Measurements from ENCODE around the gene ME1.

- no peak for TF ChIP-seq EZH2phosphoT487 (IDR thresholded peaks at IDR 0.05; ENCODE audit: borderline replicate concordance, low read length)
- TF ChIP-seq, protein P1, sequence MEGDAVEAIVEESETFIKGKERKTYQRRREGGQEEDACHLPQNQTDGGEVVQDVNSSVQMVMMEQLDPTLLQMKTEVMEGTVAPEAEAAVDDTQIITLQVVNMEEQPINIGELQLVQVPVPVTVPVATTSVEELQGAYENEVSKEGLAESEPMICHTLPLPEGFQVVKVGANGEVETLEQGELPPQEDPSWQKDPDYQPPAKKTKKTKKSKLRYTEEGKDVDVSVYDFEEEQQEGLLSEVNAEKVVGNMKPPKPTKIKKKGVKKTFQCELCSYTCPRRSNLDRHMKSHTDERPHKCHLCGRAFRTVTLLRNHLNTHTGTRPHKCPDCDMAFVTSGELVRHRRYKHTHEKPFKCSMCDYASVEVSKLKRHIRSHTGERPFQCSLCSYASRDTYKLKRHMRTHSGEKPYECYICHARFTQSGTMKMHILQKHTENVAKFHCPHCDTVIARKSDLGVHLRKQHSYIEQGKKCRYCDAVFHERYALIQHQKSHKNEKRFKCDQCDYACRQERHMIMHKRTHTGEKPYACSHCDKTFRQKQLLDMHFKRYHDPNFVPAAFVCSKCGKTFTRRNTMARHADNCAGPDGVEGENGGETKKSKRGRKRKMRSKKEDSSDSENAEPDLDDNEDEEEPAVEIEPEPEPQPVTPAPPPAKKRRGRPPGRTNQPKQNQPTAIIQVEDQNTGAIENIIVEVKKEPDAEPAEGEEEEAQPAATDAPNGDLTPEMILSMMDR (IDR thresholded peaks at IDR 0.05; ENCODE audit: low read depth, low read length, poor library complexity, severe bottlenecking) = no peak
Observed at GRCh38 chr6:83470001-83470400, 39.1 kb upstream of the ME1 start.

All from DOHH2 (cell line).